ENCODE results near the gene COPZ1.

DNA sequence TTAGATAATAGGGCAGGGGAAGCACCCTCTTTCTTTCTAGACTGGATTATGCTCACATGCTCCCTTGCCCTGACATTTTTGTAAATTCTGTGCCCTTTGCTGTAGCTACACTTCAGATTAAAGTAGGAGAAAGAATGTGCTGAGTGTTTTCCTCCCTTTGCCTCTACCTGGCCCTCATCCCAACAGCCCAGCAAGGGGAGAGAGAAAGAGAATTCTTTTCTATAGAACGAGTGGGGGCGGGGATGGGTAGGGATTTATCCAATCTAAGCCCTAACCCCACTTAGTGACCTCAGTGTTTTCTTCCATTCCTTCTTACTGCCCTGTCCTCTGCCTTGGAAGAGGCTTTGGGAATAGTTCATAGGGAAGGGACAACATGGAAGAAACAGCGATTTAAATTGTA is 25.8 kb downstream of the COPZ1 start:
- TF ChIP-seq SIN3A (IDR thresholded peaks at IDR 0.05; ENCODE audit: borderline replicate concordance, insufficient read depth, low read length) (no peak), FOXP2 (optimal IDR thresholded peaks at IDR 0.05; ENCODE audit: borderline replicate concordance, extremely low read depth, extremely low read length, insufficient read depth) (no peak), REST (IDR thresholded peaks at IDR 0.05; ENCODE audit: insufficient read depth in 1 of 2, low read depth in 2 of 2, low read length in 2 of 2) (no peak)

Measured in PFSK-1 (cell line).